Spinal cord (tissue), 10 donors: Measurements from ENCODE around the gene MYO7A. TPM values are rescaled to one million over a fixed set of nuclear protein-coding genes. Genes with fewer than 3 reads are reported as not detected.
A peak's percentile ranks its signal among the peaks of the same experiment; 100 is the strongest.

ENCODE experiments used
- DNase-seq, 6 donors: peaks; one replicate each; pipeline versions ENCODE4 v3.0.0 to v3.0.0-alpha.2; 2013 to 2015; ENCODE audit warnings: low spot score in 6 of 6, low read depth in 4 of 6
- H3K27ac ChIP-seq: one replicate; pipeline ENCODE4 v1.5.1; 2013; ENCODE audit warnings: low read depth, low read length, control low read depth
- H3K27me3 ChIP-seq: one replicate; pipeline ENCODE4 v1.6.1; 2013; ENCODE audit warnings: low read length; ENCODE audit not compliant: control insufficient read depth, insufficient read depth
- H3K36me3 ChIP-seq: one replicate; pipeline ENCODE4 v1.6.1; 2013; ENCODE audit warnings: low read length; ENCODE audit not compliant: control insufficient read depth, insufficient read depth
- H3K4me1 ChIP-seq: one replicate; pipeline ENCODE4 v1.6.1; 2013; ENCODE audit warnings: low read length; ENCODE audit not compliant: control insufficient read depth, insufficient read depth
- H3K4me3 ChIP-seq: one replicate; pipeline ENCODE4 v1.5.1; 2013; ENCODE audit warnings: low read depth, low read length, control low read depth
- H3K9me3 ChIP-seq: one replicate; pipeline ENCODE4 v1.6.1; 2013; ENCODE audit warnings: low read length; ENCODE audit not compliant: control insufficient read depth, insufficient read depth
- WGBS: methylation state at CpG from one replicate; pipeline ENCODE4 v1.1.5; 2013; ENCODE audit warnings: missing lambda C conversion rate; ENCODE audit not compliant: insufficient coverage; 5-methylcytosine and 5-hydroxymethylcytosine counted together
- polyA plus RNA-seq, 2 donors: library from polyadenylated mRNA; unstranded; fragments of 120-200 nt; gene quantifications; one replicate each; pipeline ENCODE4 v1.2.1, GENCODE V29; 2013; ENCODE audit not compliant: insufficient read length in 2 of 2
- total RNA-seq, 2 donors: library from RNA; depleted of rRNA in 1 of 2; stranded (reverse); fragments of 120-200 nt in 1 of 2; fragments of >200 nt in 1 of 2; gene quantifications; one replicate each; pipeline versions ENCODE4 v1.2.3 to v1.2.4, GENCODE V29; 2013 to 2014
- donor health status: healthy.

MYO7A gene
- total and polyA plus RNA-seq, 4 donors = 3.0 to 6.0 (median 4.2) TPM

DNA sequence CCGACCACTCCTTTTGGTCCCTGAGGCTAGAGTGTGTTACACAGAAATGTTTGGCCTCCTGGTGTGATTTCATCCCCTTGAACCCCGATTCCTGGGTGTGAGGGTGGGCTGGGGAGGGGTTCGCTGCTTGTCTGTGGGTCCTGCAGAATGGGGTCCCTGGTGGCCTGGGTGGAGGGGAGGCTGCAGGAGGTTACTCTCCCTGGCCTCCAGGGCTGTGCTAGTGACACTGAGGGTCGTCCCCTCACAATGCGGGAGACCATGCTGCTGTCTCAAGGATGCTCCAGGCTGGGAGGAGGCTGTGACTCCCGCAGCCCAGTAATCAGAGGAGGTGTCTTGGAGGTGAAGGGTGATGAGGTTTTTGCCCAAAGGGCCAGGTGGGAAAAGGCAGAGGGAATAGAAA is 42.4 kb upstream of the MYO7A start:
- Histone ChIP-seq H3K4me3 (no peak overlapping the region), H3K9me3 (no peaks in the 10 kb centered on the region), H3K36me3 (peaks cover 67% of the 10 kb centered on the region), H3K27me3 (no peaks in the 10 kb centered on the region), H3K27ac (peak overlapping the region; percentile 33), H3K4me1 (peaks cover 73% of the 10 kb centered on the region)
- DNase-seq = no peak
- 94% methylated on average over 5 of the region's 6 CpGs for WGBS

DNA sequence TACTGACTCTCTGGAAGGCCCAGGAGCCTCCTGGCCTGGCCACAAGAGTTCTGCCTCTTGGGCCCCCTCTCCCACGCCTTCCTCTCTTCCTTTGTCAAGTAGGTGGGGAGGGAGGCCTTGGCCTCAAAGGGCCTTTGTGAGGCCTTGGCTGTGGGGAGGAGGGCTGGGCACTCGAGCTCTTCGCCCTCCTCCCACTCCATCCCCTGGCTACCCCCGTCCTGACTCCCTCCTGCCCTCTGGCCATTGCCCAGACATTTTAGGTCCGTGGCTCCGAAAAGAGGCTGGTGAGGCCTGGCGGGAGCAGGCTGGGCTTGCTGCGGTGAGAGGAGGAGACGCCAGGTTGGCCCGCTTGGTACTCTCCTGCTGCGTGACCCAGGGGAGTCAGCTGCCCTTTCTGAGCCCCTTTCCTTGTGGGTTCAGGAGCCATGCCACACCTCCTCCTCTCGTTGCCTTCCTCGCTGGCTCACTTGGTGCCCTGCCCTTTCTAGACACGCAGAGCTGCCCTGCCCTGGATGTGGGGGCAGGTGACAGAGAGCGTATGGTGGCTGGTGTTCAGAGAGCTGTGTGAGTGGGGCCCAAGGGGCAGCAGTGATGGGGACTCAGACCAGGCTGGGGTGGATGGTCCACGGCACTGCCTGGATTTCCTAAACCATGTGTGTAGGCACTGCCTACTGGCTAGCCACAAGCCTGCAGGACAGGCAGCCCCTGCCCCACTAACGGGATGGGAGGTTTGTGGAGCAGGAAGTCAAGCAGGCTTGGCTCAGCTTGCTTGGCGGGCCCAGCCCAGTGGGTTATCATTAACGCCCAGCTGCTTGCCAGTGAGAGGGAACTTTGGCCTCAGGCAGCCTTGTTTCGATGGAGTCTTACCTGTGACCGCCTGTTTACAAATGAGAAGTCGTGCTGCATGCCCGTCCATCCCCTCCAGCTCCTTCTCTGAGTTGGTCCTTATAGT is 41.2 kb upstream of the MYO7A start:
- Histone ChIP-seq H3K27me3 (no peaks in the 10 kb centered on the region), H3K36me3 (peaks cover 65% of the 10 kb centered on the region), H3K27ac (peak overlapping the region; percentile 67), H3K4me1 (peaks cover 75% of the 10 kb centered on the region), H3K4me3 (no peak overlapping the region), H3K9me3 (no peaks in the 10 kb centered on the region)
- WGBS = 69% methylated on average over 19 of the region's 23 CpGs
- DNase-seq = peak in 1 of 6 donors; percentile 41

DNA sequence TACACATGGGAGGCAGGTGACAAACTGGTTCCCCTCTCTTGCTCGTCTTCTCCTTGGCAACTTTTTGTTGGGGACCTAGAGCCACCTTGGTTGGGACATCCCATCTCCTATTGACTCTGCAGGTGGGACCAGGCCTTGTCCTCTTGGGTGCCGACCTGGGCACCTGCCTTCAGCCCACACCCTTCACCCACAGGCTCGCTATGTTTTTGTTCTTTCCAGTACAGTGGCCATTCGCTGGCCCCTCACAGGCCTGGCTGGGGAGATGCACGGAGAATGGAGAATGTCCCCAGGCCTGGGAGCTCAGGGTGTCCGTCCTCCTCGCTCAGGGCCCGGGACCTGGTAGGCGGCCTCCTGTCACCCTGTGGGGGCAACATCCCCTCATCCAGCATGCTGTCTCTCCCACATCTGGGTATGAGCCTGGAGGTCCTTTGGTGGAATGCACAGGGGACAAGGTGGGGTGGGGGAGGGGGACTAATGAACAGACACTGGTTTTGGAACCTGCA is 40.3 kb upstream of the MYO7A start:
- 93% methylated on average over 8 of the region's 9 CpGs for WGBS
- Histone ChIP-seq H3K4me1 (peaks cover 75% of the 10 kb centered on the region), H3K9me3 (no peaks in the 10 kb centered on the region), H3K27me3 (no peaks in the 10 kb centered on the region), H3K36me3 (peaks cover 61% of the 10 kb centered on the region), H3K27ac (no peak overlapping the region), H3K4me3 (no peak overlapping the region)
- no peak for DNase-seq

DNA sequence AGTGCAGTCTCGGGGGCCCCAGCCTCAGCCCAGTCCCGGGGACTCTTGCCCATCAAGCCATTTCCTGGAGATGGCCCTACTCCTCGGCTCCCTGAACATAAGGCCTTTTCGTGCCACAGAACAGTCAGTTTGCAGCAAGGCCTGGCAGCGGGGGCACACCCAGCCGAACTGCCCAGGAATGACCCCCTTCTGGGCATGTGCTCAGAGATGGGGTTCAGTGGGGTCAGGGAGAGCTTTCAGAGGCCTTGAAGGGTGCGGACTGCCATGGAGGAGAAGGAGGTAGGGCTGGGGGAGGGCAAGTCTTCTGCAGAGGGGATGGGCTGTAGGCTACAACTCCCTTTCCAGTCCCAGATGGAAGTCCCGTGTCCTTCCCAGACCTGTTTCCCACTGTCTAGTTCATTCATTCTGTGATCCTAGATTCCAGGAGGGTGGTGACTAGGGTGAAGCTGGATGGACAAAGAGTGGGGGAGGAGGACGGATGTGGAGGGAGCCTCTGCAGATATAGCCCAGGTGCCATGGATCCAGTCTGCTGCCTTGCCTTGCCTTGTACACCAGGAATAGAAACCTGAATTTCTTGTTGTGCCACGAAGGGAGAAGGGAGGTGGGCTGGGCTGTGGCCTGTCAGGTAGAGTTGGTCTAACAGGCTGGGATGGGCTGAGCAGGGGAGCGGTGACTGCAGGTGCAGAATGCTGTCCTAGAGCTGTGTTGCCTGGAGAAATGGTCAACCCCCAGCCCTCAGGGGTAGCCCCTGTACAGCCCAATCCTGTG is 39.6 kb upstream of the MYO7A start:
- DNase-seq = no peak
- H3K9me3 ChIP-seq = no peaks in the 10 kb centered on the region
- peaks cover 63% of the 10 kb centered on the region for H3K36me3 ChIP-seq
- H3K4me3 ChIP-seq = no peak overlapping the region
- peaks cover 75% of the 10 kb centered on the region for H3K4me1 ChIP-seq
- 80% methylated on average over 10 of the region's 11 CpGs for WGBS
- H3K27ac ChIP-seq = peak overlapping the region; percentile 1
- no peaks in the 10 kb centered on the region for H3K27me3 ChIP-seq

DNA sequence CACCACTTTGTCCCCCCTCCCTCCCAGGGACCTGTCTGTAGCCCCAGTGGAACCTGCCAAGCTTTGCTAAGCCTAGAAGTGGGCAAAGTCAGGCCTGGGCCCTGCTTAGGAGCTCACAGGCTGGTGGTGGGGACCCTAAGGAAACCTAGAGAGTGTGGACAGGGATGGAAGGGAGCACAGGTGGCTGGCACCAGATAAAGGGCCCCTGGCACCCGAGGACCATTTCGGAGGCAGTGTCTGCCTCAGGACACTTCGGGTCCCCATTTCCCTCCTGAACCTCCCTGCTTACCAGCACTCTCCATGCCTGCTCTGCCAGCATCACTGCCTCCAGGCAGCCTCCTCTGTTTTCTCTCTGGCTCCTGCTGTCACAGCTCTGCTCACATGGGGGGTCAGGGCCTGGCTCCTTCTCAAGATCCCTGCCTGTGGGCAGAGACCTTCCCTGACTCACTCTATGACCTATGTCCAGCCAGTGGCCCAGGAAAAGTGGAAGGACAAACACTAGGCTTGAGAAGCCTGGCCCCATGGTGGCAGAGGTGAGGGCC is 39.0 kb upstream of the MYO7A start:
- H3K27me3 ChIP-seq = no peaks in the 10 kb centered on the region
- no peaks in the 10 kb centered on the region for H3K9me3 ChIP-seq
- peaks cover 79% of the 10 kb centered on the region for H3K4me1 ChIP-seq
- peaks cover 64% of the 10 kb centered on the region for H3K36me3 ChIP-seq
- 100% methylated on average over 3 of the region's 3 CpGs for WGBS
- no peak overlapping the region for H3K4me3 ChIP-seq
- peak overlapping the region; percentile 1 for H3K27ac ChIP-seq
- DNase-seq = no peak

DNA sequence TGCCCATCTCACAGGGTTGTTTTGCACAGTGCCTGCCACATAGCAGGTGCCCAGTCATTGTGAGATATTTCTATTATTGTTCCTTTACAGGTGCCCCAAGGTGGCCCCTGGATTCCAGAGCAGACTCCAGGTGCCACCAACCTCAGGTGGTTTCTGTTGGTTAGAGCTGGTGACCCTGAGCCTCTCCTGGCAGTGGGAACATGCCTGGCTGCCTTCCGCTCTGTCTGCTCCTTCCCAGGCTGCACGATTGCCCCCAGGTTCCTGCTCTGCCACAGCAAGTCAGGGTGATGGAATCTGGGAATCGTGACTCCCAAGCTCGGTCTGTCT is 38.0 kb upstream of the MYO7A start:
- Histone ChIP-seq H3K9me3 (no peaks in the 10 kb centered on the region), H3K4me3 (no peak overlapping the region), H3K4me1 (peaks cover 78% of the 10 kb centered on the region), H3K27ac (no peak overlapping the region), H3K36me3 (peaks cover 64% of the 10 kb centered on the region), H3K27me3 (no peaks in the 10 kb centered on the region)
- 88% methylated on average over 4 of the region's 4 CpGs for WGBS
- no peak for DNase-seq

DNA sequence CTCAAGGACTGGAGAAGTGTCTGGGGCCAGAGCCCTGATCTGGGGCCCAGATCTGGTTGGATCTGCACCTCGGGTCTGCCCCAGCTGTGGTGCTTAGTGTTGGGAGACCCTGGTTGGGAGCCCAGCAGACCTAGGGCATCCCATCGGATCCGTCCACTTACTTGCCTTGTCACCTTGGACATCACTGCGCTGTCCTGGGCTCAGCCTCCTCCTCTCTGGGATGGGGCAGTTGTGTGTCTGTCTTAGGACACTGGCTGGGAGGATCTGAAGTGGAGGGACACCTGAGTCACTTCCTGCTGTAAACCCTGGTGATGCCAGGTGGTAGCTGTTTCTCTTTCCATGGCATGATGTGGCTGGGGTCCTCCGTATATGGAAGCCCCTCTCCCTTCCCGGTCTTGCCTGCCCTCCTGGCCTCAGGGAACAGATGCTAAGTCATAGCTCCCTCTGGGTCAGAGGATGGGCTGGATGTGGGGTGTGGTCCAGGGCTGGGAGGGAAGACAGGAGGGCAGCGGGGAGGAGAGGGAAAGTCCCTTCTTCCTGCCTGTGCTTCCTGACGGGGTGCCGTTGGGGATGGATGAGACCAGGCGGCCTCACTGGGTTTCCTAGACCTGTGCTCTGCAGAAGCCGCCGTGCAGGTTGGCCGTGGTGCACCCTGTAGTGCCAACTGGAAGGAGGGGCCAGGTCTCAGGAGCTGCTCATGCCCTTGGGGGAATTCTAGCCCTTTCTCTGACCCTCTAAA is 37.5 kb upstream of the MYO7A start:
- no peak for DNase-seq
- Histone ChIP-seq H3K4me1 (peaks cover 77% of the 10 kb centered on the region), H3K9me3 (no peaks in the 10 kb centered on the region), H3K4me3 (no peak overlapping the region), H3K27me3 (no peaks in the 10 kb centered on the region), H3K36me3 (peaks cover 67% of the 10 kb centered on the region), H3K27ac (no peak overlapping the region)
- 78% methylated on average over 12 of the region's 13 CpGs for WGBS

DNA sequence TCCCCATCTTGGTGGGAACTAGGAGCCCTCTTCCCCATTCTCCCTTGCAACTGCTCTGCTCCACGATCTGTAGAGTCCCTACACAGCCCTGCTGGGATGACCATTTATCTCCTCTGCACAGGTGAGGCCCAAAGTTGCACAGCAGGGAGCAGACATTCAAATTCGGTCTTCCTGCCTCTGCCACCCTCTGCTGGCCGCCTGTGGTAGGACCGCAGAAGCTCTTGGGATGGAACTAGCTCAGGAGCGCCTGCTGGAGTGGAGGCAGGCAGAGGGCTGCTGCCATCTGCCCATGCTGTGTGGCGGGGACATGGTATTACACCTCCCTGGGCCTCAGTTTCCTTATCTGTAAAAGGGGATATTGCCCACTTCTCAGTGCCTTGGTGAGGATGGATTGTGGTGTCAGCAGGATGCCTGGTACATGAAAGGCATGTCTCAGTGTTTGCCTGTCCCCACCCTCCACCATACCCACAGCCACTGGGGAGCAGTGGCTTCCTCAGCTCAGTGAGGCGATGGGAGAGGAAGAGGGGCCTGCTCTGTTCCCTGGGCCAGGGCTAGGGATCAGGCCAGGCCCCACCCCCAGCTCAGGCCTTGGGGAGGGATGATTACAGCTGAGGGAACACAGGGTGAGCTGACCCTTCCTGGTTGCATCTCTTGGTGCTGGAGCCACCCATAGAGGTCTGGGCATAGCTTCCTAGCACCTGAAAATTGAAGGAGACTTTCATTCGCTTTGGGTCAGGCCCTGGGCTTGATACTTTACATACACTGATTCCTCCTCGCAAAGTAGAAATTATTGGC is 36.7 kb upstream of the MYO7A start:
- peak in 2 of 6 donors; percentile 77 to 84 for DNase-seq
- peaks cover 69% of the 10 kb centered on the region for H3K36me3 ChIP-seq
- H3K4me3 ChIP-seq = no peak overlapping the region
- WGBS = 23% methylated on average over 5 of the region's 9 CpGs
- H3K27ac ChIP-seq = no peak overlapping the region
- H3K27me3 ChIP-seq = no peaks in the 10 kb centered on the region
- H3K9me3 ChIP-seq = no peaks in the 10 kb centered on the region
- H3K4me1 ChIP-seq = peaks cover 75% of the 10 kb centered on the region
